Measurements from ENCODE around the gene LZTS3. TPM values are rescaled to one million over a fixed set of nuclear protein-coding genes. Genes with fewer than 3 reads are reported as not detected.

Gene LZTS3
- polyA plus RNA-seq, 1 donor (not counting 4 experiments of a cell fraction or from before 2014, with no cell fraction given), result 2.5 TPM

GRCh38 chr20:3160418-3160817 is 12.9 kb downstream of the LZTS3 start:
- TF ChIP-seq CTCF (optimal IDR thresholded peaks at IDR 0.05 in 1 of 3, IDR thresholded peaks at IDR 0.05 in 1 of 3, conservative IDR thresholded peaks at IDR 0.05 in 1 of 3; ENCODE audit: extremely low read depth in 1 of 3, insufficient read depth in 2 of 3, low read length in 3 of 3), result no peak
- no peak for TF ChIP-seq EZH2 (IDR thresholded peaks at IDR 0.05; ENCODE audit: low read length)
- H3K9me3 ChIP-seq (ENCODE audit: control insufficient read depth, low read depth, low read length), result no peaks in the 10 kb centered on the region
- H3K27me3 ChIP-seq (ENCODE audit: control insufficient read depth, extremely low read depth, insufficient read depth, low read length), result no peaks in the 10 kb centered on the region
- peak overlapping the region; percentile 81 to 97 (median 88) for H3K4me3 ChIP-seq (ENCODE audit: control insufficient read depth in 2 of 3, extremely low read depth in 1 of 3, insufficient read depth in 2 of 3, low read depth in 1 of 3, low read length in 3 of 3)
- H3K79me2 ChIP-seq (ENCODE audit: control insufficient read depth, insufficient read depth, low read length), result peaks cover 45% of the 10 kb centered on the region
- DNase-seq (ENCODE audit: low read depth, low spot score) (no peak), FAIRE-seq (no peak)
- peaks cover 6% of the 10 kb centered on the region for H4K20me1 ChIP-seq (ENCODE audit: control insufficient read depth, extremely low read depth, insufficient read depth, low read length)
- peaks cover 0 to 5% of the 10 kb centered on the region in 2 experiments for H3K36me3 ChIP-seq (ENCODE audit: control insufficient read depth in 2 of 2, extremely low read depth in 1 of 2, insufficient read depth in 2 of 2, low read length in 2 of 2)
- dilution Hi-C loops (cut with MboI; ENCODE audit: extremely low pct_ligation_motif_present, low sequenced_read_pairs), result no loop called here
- H3K4me2 ChIP-seq (ENCODE audit: control insufficient read depth, extremely low read depth, insufficient read depth, low read depth, low read length), result peak overlapping the region; percentile 49
- no peak overlapping the region for H2AFZ ChIP-seq (ENCODE audit: control insufficient read depth, low read length)
- peaks cover 19% of the 10 kb centered on the region for H3K4me1 ChIP-seq (ENCODE audit: control insufficient read depth, extremely low read depth, insufficient read depth, low read length)
- H3K9me1 ChIP-seq (ENCODE audit: control insufficient read depth, extremely low read depth, insufficient read depth, low read length), result no peaks in the 10 kb centered on the region
- H3K9ac ChIP-seq (ENCODE audit: control insufficient read depth, extremely low read depth, insufficient read depth, low read length), result peak overlapping the region; percentile 86
- H3K27ac ChIP-seq (ENCODE audit: control insufficient read depth, insufficient read depth, low read length), result no peak overlapping the region

- FAIRE-seq (peak; percentile 32), DNase-seq (ENCODE audit: low read depth, low spot score) (no peak)
- Histone ChIP-seq H3K9me1 (ENCODE audit: control insufficient read depth, extremely low read depth, insufficient read depth, low read length) (no peaks in the 10 kb centered on the region), H3K9me3 (ENCODE audit: control insufficient read depth, low read depth, low read length) (no peaks in the 10 kb centered on the region), H2AFZ (ENCODE audit: control insufficient read depth, low read length) (peak overlapping the region; percentile 55), H3K4me3 (ENCODE audit: control insufficient read depth in 2 of 3, extremely low read depth in 1 of 3, insufficient read depth in 2 of 3, low read depth in 1 of 3, low read length in 3 of 3) (peak overlapping the region; percentile 81 to 97 (median 88)), H3K27me3 (ENCODE audit: control insufficient read depth, extremely low read depth, insufficient read depth, low read length) (no peaks in the 10 kb centered on the region), H3K4me2 (ENCODE audit: control insufficient read depth, extremely low read depth, insufficient read depth, low read depth, low read length) (peak overlapping the region; percentile 100), H3K9ac (ENCODE audit: control insufficient read depth, extremely low read depth, insufficient read depth, low read length) (peak overlapping the region; percentile 86), H3K36me3 (ENCODE audit: control insufficient read depth in 2 of 2, extremely low read depth in 1 of 2, insufficient read depth in 2 of 2, low read length in 2 of 2) (peaks cover under 1 to 10% of the 10 kb centered on the region in 2 experiments), H3K27ac (ENCODE audit: control insufficient read depth, insufficient read depth, low read length) (peak overlapping the region; percentile 80), H4K20me1 (ENCODE audit: control insufficient read depth, extremely low read depth, insufficient read depth, low read length) (peaks cover 6% of the 10 kb centered on the region), H3K79me2 (ENCODE audit: control insufficient read depth, insufficient read depth, low read length) (peaks cover 57% of the 10 kb centered on the region), H3K4me1 (ENCODE audit: control insufficient read depth, extremely low read depth, insufficient read depth, low read length) (peaks cover 19% of the 10 kb centered on the region)
- dilution Hi-C loops (cut with MboI; ENCODE audit: extremely low pct_ligation_motif_present, low sequenced_read_pairs), result no loop called here
- TF ChIP-seq CTCF (optimal IDR thresholded peaks at IDR 0.05 in 1 of 3, IDR thresholded peaks at IDR 0.05 in 1 of 3, conservative IDR thresholded peaks at IDR 0.05 in 1 of 3; ENCODE audit: extremely low read depth in 1 of 3, insufficient read depth in 2 of 3, low read length in 3 of 3) (no peak), EZH2 (IDR thresholded peaks at IDR 0.05; ENCODE audit: low read length) (no peak)
These were observed 14.3 kb downstream of the LZTS3 start for GRCh38 chr20:3158968-3159431.

Measured in keratinocyte (primary cell).